ENCODE results near the gene CDHR3. TPM values are rescaled to one million over a fixed set of nuclear protein-coding genes. Genes with fewer than 3 reads are reported as not detected.

CDHR3 gene
- total RNA-seq, 1 experiment from 2014 or later: 19.1 TPM

DNA sequence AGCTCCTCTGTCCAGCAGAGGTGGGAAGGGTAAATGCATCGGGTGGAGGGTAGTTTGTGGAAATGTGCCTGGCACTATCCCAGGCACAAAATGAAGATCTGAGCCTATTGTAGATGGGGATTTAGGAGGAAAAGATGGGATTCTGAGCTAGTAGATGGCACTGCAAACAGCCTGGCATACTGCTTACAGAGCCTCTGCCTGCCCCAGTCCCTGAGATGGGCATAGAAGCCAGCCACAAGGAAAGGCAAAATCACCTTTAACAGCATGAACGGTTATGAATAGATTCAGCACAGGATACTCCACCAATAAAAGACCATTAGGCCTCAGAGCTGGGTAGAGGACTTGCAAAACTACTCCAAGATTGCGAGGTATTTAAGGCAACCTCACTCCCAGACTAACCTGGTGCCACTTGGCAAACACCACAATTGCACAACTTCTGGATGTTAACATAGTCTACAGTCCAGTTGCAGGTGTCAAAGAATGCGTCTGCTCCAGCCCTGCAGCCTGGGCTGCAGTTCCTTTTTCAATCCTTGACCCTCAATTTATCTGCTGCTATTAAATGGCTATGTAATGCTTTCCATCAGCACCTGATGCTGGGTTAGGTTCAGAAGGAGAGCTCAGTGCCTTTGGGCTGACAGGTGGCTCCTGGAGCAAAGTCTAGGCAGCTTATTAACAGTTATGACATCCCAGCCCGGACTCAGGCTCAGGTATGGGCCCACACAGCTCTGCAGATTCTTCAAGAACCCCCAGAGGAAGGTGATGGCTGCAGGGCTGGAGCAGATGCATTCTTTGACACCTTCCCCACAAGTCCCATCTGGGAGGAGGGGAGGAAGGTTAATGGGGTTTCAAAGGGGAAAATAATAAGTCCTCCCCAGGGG is 34.0 kb downstream of the CDHR3 start:
- H3K27me3 Mint-ChIP-seq (ENCODE audit: low read depth): peaks cover 5% of the 10 kb centered on the region; the same call in 1 of the 2 replicates
- H3K4me1 Mint-ChIP-seq: peaks cover 28% of the 10 kb centered on the region
- ChIA-PET CTCF (interaction anchor here (0.6 to 1.4 kb wide), 2 partner anchors 15 to 120 kb away, joined by 3 to 4 read pairs; no protein-coding TSS in a partner anchor), POLR2A (no interaction called here)
- H3K4me3 Mint-ChIP-seq: no peak overlapping the region
- DNase-seq (ENCODE audit: low spot score): no peak
- no peaks in the 10 kb centered on the region for H3K36me3 Mint-ChIP-seq
- ATAC-seq: no peak
- H3K9me3 Mint-ChIP-seq: peaks cover 7% of the 10 kb centered on the region; the same call in 1 of the 2 replicates
- TF ChIP-seq NR3C1 (CRISPR knock-in tag; conservative IDR thresholded peaks at IDR 0.05; ENCODE audit: low read depth): no peak
- TF ChIP-seq ELF4 (CRISPR knock-in tag; IDR thresholded peaks at IDR 0.05; ENCODE audit: low read depth): no peak
- no peak for TF ChIP-seq FOXJ3 (CRISPR knock-in tag; IDR thresholded peaks at IDR 0.05; ENCODE audit: borderline replicate concordance)
- TF ChIP-seq, protein P1, sequence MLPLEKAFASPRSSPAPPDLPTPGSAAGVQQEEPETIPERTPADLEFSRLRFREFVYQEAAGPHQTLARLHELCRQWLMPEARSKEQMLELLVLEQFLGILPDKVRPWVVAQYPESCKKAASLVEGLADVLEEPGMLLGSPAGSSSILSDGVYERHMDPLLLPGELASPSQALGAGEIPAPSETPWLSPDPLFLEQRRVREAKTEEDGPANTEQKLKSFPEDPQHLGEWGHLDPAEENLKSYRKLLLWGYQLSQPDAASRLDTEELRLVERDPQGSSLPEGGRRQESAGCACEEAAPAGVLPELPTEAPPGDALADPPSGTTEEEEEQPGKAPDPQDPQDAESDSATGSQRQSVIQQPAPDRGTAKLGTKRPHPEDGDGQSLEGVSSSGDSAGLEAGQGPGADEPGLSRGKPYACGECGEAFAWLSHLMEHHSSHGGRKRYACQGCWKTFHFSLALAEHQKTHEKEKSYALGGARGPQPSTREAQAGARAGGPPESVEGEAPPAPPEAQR (CRISPR knock-in tag; IDR thresholded peaks at IDR 0.05): no peak
- TF ChIP-seq NFE2L1 (CRISPR knock-in tag; IDR thresholded peaks at IDR 0.05): no peak
- no peak for TF ChIP-seq ETV6 (CRISPR knock-in tag; IDR thresholded peaks at IDR 0.05)
- TF ChIP-seq, protein P2, sequence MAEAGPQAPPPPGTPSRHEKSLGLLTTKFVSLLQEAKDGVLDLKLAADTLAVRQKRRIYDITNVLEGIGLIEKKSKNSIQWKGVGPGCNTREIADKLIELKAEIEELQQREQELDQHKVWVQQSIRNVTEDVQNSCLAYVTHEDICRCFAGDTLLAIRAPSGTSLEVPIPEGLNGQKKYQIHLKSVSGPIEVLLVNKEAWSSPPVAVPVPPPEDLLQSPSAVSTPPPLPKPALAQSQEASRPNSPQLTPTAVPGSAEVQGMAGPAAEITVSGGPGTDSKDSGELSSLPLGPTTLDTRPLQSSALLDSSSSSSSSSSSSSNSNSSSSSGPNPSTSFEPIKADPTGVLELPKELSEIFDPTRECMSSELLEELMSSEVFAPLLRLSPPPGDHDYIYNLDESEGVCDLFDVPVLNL (CRISPR knock-in tag; IDR thresholded peaks at IDR 0.05; ENCODE audit: borderline replicate concordance, low read depth): no peak
- TF ChIP-seq ZNF263 (CRISPR knock-in tag; IDR thresholded peaks at IDR 0.05; ENCODE audit: low read depth): no peak
- no peak for TF ChIP-seq RELA (CRISPR knock-in tag; IDR thresholded peaks at IDR 0.05; ENCODE audit: borderline replicate concordance)
- no peak for TF ChIP-seq TEAD1 (CRISPR knock-in tag; IDR thresholded peaks at IDR 0.05)
- TF ChIP-seq JAZF1 (CRISPR knock-in tag; IDR thresholded peaks at IDR 0.05): no peak
- no peak for TF ChIP-seq FOXP1 (CRISPR knock-in tag; IDR thresholded peaks at IDR 0.05; ENCODE audit: borderline replicate concordance)
- no peak for TF ChIP-seq ZNF121 (CRISPR knock-in tag; IDR thresholded peaks at IDR 0.05)
- no peak for TF ChIP-seq HMGA2 (CRISPR knock-in tag; IDR thresholded peaks at IDR 0.05)
- TF ChIP-seq ATF1 (CRISPR knock-in tag; IDR thresholded peaks at IDR 0.05): no peak
- no peak for TF ChIP-seq ARID4B (CRISPR knock-in tag; IDR thresholded peaks at IDR 0.05; ENCODE audit: borderline replicate concordance)
- TF ChIP-seq USF2 (CRISPR knock-in tag; IDR thresholded peaks at IDR 0.05): no peak
- TF ChIP-seq, protein P3, sequence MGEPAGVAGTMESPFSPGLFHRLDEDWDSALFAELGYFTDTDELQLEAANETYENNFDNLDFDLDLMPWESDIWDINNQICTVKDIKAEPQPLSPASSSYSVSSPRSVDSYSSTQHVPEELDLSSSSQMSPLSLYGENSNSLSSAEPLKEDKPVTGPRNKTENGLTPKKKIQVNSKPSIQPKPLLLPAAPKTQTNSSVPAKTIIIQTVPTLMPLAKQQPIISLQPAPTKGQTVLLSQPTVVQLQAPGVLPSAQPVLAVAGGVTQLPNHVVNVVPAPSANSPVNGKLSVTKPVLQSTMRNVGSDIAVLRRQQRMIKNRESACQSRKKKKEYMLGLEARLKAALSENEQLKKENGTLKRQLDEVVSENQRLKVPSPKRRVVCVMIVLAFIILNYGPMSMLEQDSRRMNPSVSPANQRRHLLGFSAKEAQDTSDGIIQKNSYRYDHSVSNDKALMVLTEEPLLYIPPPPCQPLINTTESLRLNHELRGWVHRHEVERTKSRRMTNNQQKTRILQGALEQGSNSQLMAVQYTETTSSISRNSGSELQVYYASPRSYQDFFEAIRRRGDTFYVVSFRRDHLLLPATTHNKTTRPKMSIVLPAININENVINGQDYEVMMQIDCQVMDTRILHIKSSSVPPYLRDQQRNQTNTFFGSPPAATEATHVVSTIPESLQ (CRISPR knock-in tag; IDR thresholded peaks at IDR 0.05): no peak
- no peak overlapping the region for H3K27ac Mint-ChIP-seq
